ENCODE measurements around the gene SEC61A1.
A peak's percentile ranks its signal among the peaks of the same experiment; 100 is the strongest.

SEC61A1 gene

GRCh38 chr3:128066114-128066513 is 13.9 kb downstream of the SEC61A1 start:
- H3K4me3 ChIP-seq (replicated peaks in 1 of 2; ENCODE audit: low read depth in 2 of 2, low read length in 2 of 2), result no peak overlapping the region
- TF ChIP-seq, protein P1, sequence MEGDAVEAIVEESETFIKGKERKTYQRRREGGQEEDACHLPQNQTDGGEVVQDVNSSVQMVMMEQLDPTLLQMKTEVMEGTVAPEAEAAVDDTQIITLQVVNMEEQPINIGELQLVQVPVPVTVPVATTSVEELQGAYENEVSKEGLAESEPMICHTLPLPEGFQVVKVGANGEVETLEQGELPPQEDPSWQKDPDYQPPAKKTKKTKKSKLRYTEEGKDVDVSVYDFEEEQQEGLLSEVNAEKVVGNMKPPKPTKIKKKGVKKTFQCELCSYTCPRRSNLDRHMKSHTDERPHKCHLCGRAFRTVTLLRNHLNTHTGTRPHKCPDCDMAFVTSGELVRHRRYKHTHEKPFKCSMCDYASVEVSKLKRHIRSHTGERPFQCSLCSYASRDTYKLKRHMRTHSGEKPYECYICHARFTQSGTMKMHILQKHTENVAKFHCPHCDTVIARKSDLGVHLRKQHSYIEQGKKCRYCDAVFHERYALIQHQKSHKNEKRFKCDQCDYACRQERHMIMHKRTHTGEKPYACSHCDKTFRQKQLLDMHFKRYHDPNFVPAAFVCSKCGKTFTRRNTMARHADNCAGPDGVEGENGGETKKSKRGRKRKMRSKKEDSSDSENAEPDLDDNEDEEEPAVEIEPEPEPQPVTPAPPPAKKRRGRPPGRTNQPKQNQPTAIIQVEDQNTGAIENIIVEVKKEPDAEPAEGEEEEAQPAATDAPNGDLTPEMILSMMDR (IDR thresholded peaks at IDR 0.05; ENCODE audit: low read depth, low read length), result no peak
- no peak for DNase-seq (ENCODE audit: low read depth in 2 of 2)

DNA sequence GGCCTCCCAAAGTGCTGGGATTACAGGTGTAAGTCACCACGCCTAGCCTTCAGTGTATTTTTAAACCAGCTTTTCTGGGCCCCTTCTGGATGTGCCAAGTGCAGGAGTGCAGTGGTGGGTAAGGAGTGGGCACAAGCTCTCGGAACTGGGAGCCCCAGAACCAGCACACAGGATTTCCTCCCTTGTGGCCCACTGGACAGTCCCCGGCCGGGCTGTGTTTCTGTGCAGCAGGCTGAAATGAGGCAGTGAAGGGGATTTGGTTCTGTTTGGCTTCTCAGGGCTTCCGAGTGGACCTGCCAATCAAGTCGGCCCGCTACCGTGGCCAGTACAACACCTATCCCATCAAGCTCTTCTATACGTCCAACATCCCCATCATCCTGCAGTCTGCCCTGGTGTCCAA is 14.4 kb downstream of the SEC61A1 start:
- TF ChIP-seq, protein P1 (IDR thresholded peaks at IDR 0.05; ENCODE audit: low read depth, low read length), result no peak
- no peak for DNase-seq (ENCODE audit: low read depth in 2 of 2)
- no peak overlapping the region for H3K4me3 ChIP-seq (replicated peaks in 1 of 2; ENCODE audit: low read depth in 2 of 2, low read length in 2 of 2)

DNA sequence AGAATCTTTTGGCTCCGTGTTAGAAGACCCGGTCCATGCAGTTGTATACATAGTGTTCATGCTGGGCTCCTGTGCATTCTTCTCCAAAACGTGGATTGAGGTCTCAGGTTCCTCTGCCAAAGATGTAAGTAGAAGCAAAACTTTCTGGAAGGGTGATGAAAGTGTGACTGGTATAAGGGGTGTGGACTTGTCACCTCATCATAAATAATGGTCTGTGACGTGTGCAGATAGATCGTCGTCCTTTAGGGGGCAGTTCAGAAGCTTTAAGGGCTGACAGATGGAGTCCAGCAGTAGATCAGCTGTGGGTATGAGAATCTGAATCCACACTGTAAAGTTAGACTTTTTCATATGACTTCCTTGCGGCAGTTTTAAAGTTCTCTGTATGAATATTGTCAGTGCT is 15.3 kb downstream of the SEC61A1 start:
- DNase-seq (ENCODE audit: low read depth in 2 of 2), result no peak
- TF ChIP-seq, protein P1 (IDR thresholded peaks at IDR 0.05; ENCODE audit: low read depth, low read length), result no peak
- H3K4me3 ChIP-seq (replicated peaks in 1 of 2; ENCODE audit: low read depth in 2 of 2, low read length in 2 of 2), result no peak overlapping the region

DNA sequence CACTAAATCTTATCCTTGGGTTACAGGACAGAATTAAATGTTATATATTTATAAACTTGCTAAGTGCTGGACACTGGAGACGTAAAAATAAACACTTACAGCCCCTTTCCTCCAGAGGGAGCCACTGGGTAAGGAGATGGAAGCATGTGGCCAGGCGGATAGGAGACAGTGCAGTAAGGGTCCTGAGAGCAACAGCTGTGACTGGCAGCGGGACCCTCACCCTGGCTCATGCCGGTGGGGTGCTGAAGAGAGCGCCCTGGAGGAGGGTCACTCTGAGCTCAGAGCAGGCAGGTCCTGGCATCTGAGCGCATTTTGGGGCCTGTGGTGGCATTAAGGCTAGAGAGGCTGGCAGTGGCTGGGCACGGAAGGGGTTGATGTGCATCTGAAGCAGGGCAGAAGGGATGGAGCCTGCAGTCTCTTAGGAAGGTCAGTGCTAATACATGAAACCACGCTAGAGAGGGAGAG is 16.0 kb downstream of the SEC61A1 start:
- DNase-seq (ENCODE audit: low read depth in 2 of 2), result peak; percentile 65 to 66
- no peak overlapping the region for H3K4me3 ChIP-seq (replicated peaks in 1 of 2; ENCODE audit: low read depth in 2 of 2, low read length in 2 of 2)
- TF ChIP-seq, protein P1 (IDR thresholded peaks at IDR 0.05; ENCODE audit: low read depth, low read length), result peak; percentile 73

- no peak overlapping the region for H3K4me3 ChIP-seq (replicated peaks in 1 of 2; ENCODE audit: low read depth in 2 of 2, low read length in 2 of 2)
- no peak for DNase-seq (ENCODE audit: low read depth in 2 of 2)
- TF ChIP-seq, protein P1 (IDR thresholded peaks at IDR 0.05; ENCODE audit: low read depth, low read length), result no peak
Measured at GRCh38 chr3:128069271-128069670, 17.0 kb downstream of the SEC61A1 start.

DNA sequence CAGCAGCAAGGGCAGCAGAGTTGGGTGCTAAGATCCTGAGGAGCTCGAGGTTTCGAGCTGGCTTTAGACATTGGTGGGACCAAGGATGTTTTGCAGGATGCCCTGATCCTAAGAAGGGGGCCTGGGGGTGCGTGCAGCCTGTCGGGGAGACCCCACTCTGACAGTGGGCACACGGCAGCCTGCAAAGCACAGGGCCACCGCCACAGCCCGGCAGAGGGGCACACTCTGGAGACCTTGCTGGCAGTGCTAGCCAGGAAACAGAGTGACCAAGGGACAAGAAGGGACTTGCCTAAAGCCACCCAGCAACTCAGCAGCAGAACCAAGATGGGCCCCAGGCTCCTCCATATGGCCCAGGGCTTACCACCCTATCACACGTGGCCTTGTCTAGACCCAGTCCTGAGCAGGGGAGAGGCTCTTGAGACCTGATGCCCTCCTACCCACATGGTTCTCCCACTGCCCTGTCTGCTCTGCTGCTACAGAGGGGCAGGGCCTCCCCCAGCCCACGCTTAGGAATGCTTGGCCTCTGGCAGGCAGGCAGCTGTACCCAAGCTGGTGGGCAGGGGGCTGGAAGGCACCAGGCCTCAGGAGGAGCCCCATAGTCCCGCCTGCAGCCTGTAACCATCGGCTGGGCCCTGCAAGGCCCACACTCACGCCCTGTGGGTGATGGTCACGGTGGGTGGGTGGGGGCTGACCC is 18.8 kb downstream of the SEC61A1 start:
- DNase-seq (ENCODE audit: low read depth in 2 of 2), result no peak
- TF ChIP-seq, protein P1 (IDR thresholded peaks at IDR 0.05; ENCODE audit: low read depth, low read length), result no peak
- H3K4me3 ChIP-seq (replicated peaks in 1 of 2; ENCODE audit: low read depth in 2 of 2, low read length in 2 of 2), result no peak overlapping the region

Measured in cardiac fibroblast (primary cell).